Measurements from ENCODE around the gene GJB5.

The GJB5 gene

DNA sequence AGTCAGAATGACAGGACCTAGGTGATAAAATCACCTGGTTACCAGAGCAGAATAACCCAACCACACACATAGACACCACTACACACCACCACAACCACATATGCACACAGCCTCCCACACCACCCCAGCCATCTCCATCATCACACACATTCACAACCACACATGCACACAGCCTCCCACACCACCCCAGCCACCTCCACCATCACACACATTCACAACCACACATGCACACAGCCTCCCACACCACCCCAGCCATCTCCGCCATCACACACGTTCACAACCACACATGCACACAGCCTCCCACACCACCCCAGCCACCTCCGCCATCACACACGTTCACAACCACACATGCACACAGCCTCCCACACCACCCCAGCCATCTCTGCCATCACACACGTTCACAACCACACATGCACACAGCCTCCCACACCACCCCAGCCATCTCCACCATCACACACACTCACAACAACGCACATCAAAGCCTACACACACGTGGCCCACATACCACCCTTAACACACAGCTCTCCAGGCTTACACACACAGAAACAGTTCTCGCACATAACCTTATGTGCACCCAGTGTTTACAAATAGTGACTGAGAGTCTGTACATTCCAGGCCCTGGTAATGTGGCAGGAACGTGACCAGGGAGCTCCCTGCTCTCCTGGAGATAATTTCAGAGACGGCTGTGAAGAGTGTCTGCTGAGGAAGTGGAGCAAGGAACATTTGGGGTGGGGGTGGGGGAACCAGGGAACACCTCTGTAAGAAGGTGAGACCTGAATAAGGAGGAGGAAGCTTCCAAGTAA lies 22.9 kb downstream of the GJB5 start:
- no peak for DNase-seq

DNA sequence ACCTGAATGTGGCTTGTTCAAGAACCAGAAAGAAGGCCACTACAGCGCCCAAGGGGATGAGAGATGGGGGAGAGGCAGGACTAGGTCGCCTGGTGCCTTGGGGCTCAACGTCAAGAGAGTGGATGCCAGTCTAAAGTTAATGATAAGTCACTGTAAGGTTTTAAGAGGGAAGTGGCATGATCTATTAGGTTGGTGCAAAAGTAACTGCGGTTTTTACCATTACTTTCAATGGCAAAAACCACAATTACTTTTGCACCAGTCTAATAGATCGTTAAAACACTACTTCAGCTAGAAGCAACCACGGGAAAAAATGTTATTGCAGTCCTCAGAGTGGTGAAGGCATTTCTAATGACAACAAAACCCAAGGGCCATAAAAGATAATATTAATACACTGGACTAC lies 23.5 kb downstream of the GJB5 start:
- DNase-seq = no peak

DNA sequence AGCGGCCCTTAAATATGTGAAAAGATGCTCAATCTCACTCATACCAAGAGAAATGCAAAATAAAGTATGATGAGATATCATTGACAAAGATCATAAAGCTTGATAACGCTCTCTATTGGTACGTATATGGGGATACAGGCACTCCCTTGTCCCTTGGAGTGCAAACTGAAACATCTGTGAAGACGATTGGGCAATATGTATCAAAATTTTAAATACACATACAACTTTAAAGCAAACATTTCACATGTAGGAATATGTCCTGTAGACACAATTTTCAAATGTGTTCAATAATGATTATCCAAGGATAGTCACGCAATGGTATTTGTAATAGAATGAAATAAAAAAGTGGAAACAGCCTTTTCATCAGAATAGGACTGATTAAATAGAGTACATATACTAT lies 24.2 kb downstream of the GJB5 start:
- no peak for DNase-seq

DNA sequence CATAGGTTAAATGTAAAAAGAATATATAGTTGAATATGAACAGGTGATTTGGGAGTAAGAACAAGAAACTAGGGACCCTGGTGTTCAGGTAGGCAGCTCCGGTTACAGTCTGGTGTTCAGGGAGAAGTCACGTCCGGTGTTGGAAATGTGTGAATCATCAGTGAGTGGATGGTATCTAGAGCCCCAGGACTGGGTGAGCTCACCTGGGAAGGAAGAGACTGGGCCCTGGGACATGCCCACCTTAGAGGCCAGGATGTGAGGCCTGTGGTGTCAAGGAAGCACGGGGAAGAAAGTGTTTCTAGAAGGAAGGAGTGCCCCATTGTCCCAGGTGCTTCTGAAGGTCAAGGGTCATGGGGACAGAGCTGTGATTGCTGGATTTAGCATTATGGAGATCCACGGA lies 24.7 kb downstream of the GJB5 start:
- DNase-seq = no peak

DNA sequence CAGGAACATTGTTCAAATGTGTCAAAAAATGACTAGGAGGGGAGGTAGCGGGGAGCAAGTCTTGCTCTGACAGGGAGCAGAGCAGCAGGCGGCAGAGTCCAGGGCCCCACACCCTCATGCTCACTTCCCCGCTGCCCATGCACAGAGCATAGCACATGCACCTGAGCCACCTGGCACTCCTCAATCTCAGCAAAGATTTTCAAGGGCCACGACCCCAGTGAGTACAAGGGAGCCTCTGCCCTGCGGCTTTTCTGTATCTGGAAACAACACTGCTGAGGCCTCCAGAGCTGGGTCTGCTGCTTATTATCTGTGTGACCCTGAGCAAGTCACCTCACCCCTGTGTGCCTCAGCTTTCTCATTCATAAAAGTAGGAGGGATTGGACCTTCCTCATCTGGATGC lies 25.1 kb downstream of the GJB5 start:
- no peak for DNase-seq

DNA sequence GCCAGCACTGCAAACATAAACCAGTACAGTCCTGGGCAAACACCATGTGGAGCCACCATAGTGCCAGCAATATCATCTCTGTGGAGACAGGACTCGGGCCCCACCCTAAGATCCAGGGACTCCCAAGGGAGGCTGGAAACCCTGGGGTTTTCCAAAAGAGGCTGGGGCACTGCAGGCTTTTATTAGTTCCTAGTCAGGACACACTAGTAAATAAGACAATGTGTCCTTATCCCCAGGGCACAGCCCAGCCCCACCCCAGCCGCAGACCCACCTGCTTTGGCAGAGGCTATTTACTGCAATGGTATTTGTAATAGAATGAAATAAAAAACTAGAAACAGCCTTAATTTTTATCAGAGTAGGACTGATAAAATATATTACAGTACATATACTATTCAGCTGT lies 25.7 kb downstream of the GJB5 start:
- DNase-seq = no peak

DNA sequence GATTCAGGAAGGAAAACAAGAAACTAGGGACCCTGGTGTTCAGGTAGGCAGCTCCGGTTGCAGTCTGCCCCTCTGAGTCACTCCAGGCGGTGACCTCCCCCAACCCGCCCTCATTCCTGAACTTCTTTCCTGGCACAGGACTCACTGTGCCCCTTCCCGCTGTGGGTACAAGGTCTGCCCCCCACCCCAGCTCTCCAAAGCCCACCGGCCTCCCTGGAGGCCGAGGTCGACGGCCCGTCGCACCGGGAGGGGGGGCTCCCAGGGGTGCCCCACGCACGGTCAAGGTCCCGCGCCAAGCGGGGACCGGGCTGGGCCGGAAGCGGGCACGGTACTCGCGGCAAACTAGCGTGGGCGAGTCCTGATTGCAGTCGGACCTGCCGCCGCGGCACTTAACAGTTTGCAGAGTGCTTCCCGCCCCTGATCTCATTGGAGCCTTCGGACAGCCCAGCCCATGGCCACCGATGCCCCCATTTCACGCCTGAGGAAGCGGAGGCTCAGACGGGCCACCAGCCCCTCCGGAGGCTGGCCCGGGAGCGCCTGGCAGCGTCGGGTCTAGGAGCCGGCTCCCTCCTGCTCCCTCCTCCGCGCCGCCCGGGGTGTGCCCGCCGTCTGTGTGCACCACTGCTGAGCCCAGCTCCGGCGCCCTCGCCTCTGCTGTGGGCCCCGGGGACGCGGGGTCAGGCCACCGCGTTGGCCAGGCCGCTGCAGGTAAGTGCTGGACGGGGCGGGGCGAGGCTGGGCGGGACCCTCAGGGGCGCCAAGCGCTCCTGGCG lies 26.4 kb downstream of the GJB5 start, which contains the start of gene GJB3:
TSS of gene GJB3 (plus strand) at position 144 of the 773 bp plus-strand sequence. CDS start 3,549 bp downstream, outside the sequence.
- DNase-seq = no peak

DNA sequence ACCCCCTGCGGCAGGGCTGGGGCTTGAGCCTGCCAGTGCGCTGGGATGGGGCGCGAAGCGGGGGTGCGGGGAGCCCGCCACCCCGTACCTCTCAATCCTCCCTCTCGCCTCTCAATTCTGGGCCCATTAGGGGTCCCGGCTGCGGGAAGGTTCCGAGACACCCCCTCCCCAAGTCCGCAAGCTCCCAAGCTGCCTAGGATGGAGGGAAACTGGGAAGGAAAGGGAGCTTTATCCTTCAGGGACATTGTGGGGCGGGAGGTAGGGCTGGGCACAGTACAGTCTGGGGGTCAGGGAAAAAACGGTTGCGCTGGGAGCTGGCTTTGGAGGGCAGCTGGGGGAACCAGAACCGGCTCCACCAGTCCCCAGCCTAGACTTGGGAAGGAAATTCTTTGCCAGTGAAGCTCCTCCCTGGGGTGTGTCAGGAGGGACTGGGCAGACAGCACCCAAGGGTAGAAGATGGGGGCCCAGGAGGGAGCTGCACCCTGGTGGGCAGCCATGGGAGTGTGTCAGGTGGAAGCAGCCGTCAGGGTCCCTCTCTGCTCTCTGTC lies 27.1 kb downstream of the GJB5 start:
- no peak for DNase-seq

DNA sequence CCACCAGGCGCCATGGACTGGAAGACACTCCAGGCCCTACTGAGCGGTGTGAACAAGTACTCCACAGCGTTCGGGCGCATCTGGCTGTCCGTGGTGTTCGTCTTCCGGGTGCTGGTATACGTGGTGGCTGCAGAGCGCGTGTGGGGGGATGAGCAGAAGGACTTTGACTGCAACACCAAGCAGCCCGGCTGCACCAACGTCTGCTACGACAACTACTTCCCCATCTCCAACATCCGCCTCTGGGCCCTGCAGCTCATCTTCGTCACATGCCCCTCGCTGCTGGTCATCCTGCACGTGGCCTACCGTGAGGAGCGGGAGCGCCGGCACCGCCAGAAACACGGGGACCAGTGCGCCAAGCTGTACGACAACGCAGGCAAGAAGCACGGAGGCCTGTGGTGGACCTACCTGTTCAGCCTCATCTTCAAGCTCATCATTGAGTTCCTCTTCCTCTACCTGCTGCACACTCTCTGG lies 29.9 kb downstream of the GJB5 start:
- no peak for DNase-seq

DNA sequence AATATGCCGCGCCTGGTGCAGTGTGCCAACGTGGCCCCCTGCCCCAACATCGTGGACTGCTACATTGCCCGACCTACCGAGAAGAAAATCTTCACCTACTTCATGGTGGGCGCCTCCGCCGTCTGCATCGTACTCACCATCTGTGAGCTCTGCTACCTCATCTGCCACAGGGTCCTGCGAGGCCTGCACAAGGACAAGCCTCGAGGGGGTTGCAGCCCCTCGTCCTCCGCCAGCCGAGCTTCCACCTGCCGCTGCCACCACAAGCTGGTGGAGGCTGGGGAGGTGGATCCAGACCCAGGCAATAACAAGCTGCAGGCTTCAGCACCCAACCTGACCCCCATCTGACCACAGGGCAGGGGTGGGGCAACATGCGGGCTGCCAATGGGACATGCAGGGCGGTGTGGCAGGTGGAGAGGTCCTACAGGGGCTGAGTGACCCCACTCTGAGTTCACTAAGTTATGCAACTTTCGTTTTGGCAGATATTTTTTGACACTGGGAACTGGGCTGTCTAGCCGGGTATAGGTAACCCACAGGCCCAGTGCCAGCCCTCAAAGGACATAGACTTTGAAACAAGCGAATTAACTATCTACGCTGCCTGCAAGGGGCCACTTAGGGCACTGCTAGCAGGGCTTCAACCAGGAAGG lies 30.5 kb downstream of the GJB5 start:
- DNase-seq = no peak

DNA sequence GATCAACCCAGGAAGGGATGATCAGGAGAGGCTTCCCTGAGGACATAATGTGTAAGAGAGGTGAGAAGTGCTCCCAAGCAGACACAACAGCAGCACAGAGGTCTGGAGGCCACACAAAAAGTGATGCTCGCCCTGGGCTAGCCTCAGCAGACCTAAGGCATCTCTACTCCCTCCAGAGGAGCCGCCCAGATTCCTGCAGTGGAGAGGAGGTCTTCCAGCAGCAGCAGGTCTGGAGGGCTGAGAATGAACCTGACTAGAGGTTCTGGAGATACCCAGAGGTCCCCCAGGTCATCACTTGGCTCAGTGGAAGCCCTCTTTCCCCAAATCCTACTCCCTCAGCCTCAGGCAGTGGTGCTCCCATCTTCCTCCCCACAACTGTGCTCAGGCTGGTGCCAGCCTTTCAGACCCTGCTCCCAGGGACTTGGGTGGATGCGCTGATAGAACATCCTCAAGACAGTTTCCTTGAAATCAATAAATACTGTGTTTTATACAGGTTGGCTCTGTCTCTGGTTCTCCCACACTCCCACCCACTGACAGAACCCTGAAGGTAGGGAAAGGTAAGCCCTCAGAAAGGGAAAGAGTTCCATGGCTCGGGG lies 31.1 kb downstream of the GJB5 start:
- no peak for DNase-seq

DNA sequence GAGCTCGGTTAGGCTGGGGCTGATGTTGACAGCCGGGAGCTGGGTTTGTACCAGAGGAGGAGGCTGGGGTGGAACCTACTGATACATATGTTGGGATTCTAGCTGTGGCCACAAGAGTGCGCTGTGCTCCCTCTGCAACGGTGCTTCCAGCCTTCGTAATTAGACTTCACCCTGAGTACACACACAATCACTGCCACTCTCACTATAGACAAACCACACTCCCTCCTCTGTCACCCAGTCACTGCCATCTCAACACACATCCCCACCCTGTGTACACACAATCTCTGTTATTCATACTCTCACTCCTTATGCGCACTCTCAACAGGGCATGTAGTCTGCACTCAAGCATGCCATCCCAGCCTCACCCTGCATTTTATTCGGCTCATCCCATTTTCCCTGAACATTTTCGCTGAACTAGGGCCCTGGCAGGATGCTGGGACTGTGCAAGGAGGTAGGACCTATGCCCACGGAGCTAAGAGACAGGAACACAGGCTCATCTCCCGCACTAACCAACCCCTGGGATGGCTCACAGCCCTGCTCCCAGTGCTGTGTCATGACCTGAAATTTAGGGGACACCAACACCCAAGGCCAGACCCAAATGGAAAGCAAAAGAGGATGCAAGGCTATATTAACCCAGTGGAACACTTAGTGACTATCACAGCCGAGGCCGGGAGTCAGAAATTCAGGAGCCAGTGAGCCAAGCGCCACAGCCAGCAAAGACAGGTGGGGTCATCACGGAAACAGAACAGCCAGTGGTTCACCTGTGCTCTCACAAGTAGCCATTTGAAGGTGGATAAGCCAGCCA lies 31.9 kb downstream of the GJB5 start:
- peak; percentile 77 for DNase-seq

DNA sequence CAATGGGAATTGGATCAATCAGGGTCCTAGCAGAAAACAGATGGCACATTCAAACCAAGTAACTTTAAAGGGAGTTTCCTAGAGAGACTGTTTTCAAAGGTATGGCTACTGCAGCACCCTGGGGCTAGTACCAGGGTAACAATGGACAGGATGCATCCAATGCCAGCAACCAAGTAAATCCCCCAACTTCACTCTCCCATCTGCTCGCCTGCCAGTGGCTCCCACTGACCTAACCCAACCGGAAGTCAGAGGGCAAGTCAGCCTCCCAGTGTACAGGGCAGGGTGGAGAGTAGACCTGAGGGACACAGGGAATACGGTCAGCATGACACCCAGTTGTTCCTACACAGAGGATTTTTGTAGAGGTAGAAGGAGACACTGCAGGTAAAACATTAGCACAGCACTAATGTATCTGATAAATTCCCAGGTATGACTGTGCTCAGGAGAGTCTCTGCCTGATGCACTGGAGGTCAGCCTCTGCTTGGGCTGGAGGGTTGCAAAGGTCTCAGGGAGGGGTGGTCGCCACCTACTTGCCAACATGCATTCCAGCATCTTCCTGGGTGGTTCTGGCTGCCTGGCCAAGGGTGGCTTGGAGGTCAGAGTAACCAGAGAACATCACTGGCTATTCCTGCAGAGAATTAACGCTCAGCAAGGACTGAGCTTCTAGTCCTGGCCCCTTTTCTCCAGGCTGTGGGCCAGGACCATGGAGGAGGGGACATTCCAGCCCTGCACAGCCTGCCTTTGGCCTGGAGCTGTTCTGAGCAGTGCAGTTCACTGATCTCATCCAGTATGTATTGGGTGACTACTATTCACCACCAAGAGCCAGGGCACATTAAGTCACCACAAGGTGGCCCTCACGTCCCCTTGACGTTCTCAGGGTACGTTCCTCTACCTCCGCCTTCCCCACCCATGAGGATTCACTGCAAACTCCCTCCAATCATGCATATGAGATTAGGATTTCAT lies 32.9 kb downstream of the GJB5 start:
- no peak for DNase-seq

DNA sequence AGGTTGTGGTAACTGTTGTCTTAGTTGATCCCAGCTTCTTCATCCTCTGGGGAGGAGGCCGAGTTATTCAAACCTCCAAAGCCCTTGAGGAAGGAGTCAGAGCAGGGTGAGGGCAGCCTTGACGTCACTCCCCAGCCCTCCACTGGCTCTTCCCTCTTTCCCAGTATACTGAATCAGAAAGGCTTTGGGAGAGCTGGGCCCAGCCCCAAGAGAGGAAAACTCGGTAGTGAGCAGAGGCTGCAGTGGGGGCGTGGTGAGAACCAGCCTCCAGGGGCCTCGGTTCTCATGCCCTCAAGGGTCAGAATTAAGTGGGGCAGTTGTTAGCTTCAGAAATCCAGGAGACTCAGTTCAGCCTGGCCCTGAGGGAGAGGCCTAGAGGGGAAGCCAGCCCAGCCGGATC lies 36.1 kb downstream of the GJB5 start:
- no peak for DNase-seq

DNA sequence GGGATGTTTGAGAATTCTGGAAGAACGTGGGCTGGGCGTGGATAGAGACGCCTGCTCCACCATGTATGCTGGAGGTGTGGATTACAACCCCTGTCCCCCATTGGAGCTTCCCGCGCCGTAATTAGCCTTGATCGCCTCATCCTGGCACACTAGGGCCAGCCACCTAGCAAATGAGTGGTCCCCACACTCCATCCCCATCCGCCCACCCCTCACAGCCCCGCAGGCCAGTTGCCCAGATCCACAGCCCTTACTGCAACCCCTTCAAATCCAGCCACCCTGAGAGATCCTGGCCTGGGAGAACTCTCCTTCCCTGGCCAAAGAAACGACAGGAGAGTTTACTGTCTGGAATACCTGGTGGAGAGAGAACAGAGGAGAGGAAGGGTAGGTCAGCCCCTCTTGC lies 37.6 kb downstream of the GJB5 start:
- no peak for DNase-seq

DNA sequence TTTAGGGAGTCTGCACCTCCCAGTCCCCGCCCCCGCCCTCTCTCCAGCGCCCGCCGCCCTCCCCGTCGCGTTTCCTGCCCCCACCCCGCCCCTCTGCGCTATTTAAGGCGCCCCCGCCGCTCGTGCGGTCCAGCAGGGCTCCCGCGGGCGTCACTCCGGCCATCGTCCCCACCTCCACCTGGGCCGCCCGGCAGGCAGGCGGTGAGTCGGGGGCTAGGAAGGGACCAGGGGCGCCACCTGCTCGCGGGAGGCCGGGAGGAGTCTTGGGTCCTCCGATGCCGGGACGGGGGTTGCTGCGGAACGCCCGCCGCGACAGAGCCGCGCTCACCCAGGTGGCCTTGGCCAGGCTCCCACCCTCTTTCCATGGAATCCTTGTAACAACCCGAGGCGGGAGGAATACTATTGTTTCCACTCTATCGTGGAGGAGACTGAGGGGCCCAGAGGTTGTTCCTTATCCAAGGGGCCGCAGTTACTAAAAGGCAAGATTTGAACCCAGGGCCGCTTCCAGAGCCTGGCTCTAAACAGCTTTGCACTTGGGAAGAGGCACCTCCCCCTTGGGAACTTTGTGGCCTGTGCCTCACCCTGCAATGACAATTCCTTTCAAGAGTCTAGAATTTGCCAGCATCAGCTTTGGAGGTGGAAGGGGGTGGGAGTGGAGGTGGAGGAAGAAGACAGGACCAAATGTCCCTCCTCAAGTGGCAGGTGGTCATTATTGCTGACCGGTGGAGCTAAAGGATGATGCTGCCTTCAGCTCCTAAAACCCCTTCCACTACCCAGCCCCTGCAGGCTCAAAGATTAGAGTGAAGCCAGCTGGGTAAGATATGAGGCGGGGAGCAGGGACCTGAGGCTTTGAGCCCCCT lies 38.3 kb downstream of the GJB5 start, which contains the start of gene GJA4:
TSS of gene GJA4 (plus strand) at position 132 of the 860 bp plus-strand sequence. CDS start 1,215 bp downstream, outside the sequence.
- no peak for DNase-seq

DNA sequence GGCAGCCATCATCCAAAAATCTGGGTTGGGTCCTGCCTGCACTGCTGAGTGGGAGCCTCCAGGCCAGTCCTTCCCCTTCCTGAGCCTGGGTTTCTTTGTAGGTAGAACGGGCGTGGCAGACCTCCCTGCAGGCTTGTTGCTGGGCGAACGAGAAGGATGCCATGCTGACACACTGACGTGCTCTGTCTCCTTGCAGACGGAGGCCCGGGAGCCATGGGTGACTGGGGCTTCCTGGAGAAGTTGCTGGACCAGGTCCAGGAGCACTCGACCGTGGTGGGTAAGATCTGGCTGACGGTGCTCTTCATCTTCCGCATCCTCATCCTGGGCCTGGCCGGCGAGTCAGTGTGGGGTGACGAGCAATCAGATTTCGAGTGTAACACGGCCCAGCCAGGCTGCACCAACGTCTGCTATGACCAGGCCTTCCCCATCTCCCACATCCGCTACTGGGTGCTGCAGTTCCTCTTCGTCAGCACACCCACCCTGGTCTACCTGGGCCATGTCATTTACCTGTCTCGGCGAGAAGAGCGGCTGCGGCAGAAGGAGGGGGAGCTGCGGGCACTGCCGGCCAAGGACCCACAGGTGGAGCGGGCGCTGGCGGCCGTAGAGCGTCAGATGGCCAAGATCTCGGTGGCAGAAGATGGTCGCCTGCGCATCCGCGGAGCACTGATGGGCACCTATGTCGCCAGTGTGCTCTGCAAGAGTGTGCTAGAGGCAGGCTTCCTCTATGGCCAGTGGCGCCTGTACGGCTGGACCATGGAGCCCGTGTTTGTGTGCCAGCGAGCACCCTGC lies 39.3 kb downstream of the GJB5 start:
- no peak for DNase-seq

DNA sequence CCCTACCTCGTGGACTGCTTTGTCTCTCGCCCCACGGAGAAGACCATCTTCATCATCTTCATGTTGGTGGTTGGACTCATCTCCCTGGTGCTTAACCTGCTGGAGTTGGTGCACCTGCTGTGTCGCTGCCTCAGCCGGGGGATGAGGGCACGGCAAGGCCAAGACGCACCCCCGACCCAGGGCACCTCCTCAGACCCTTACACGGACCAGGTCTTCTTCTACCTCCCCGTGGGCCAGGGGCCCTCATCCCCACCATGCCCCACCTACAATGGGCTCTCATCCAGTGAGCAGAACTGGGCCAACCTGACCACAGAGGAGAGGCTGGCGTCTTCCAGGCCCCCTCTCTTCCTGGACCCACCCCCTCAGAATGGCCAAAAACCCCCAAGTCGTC lies 39.9 kb downstream of the GJB5 start:
- DNase-seq = no peak

DNA sequence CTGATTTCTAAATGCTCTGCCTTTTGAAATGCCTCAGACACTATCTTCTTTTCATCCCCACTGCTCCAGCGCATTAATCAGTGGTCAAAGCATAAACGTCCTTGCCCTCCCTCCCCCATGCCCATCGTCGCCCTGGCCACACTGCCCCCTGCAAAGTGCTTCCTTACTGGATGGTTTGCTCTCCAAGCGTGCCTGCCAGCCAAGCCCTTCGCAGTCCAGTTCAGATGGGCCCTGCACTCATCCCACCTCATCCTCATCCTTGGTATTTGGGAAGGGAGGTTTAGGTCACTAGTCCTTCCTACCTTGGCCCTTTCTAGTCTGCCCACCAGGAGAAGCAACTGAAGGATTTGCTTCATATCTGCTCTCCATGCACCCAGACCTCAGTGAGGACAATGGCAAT lies 41.1 kb downstream of the GJB5 start:
- DNase-seq = no peak
